Natural killer cell (primary cell): Measurements from ENCODE around the gene AKAP6. TPM values are rescaled to one million over a fixed set of nuclear protein-coding genes. Genes with fewer than 3 reads are reported as not detected.

ENCODE experiments used
- ATAC-seq, 3 donors: fragments of 150-1000 bp in 2 of 3; fragments of 200-7000 bp in 1 of 3; cut with Tn5 transposase; 1 replicate in 1 of 3; 2 replicates in 2 of 3; pipeline ENCODE4 v1.10.0; 2021; ENCODE audit warnings: mild to moderate bottlenecking in 2 of 3, moderate library complexity in 2 of 3
- DNase-seq, 2 donors: peaks; one replicate each; pipeline versions ENCODE4 v3.0.0 to v3.0.0-alpha.2; 2013 to 2021; ENCODE audit warnings: mixed read lengths in 1 of 2
- H3K27ac ChIP-seq: one replicate; pipeline ENCODE4 v1.5.1; 2013; ENCODE audit warnings: mild to moderate bottlenecking, low read length
- H3K27me3 ChIP-seq: one replicate; pipeline ENCODE4 v1.6.1; 2013; ENCODE audit warnings: low read length; ENCODE audit not compliant: control insufficient read depth, insufficient read depth
- H3K36me3 ChIP-seq: one replicate; pipeline ENCODE4 v1.6.1; 2013; ENCODE audit warnings: low read length; ENCODE audit not compliant: control insufficient read depth, insufficient read depth
- H3K4me1 ChIP-seq: one replicate; pipeline ENCODE4 v1.6.1; 2013; ENCODE audit warnings: low read length; ENCODE audit not compliant: control insufficient read depth, insufficient read depth
- H3K4me3 ChIP-seq: one replicate; pipeline ENCODE4 v1.5.1; 2013; ENCODE audit warnings: low read length
- H3K9me3 ChIP-seq: one replicate; pipeline ENCODE4 v1.6.1; 2013; ENCODE audit warnings: low read length; ENCODE audit not compliant: control insufficient read depth, insufficient read depth
- H3K27ac Mint-ChIP-seq, 2 donors: one replicate each; pipeline ENCODE4 v1.8.0; 2022; ENCODE audit warnings: mild to moderate bottlenecking in 2 of 2, mixed read lengths in 2 of 2, moderate library complexity in 1 of 2
- H3K27me3 Mint-ChIP-seq, 2 donors: one replicate each; pipeline ENCODE4 v1.8.0; 2022; ENCODE audit warnings: low read depth in 2 of 2, mixed read lengths in 2 of 2
- H3K36me3 Mint-ChIP-seq: one replicate; pipeline ENCODE4 v1.8.0; 2022; ENCODE audit warnings: mixed read lengths
- H3K4me1 Mint-ChIP-seq, 2 donors: one replicate each; pipeline ENCODE4 v1.8.0; 2022; ENCODE audit warnings: mixed read lengths in 2 of 2
- H3K4me3 Mint-ChIP-seq: one replicate; pipeline ENCODE4 v1.8.0; 2022; ENCODE audit warnings: mild to moderate bottlenecking, moderate library complexity, mixed read lengths
- H3K9me3 Mint-ChIP-seq, 2 donors: one replicate each; pipeline ENCODE4 v1.8.0; 2022; ENCODE audit warnings: mixed read lengths in 2 of 2
- WGBS: methylation state at CpG from one replicate; pipeline ENCODE4 v1.1.7; 2013; ENCODE audit warnings: missing lambda C conversion rate; ENCODE audit not compliant: insufficient coverage; 5-methylcytosine and 5-hydroxymethylcytosine counted together
- intact Hi-C: fragments of 100-400 bp; cut with micrococcal nuclease; formaldehyde crosslinking; loops from one replicate; pipeline ENCODE4 v1.14.2; 2022
- total RNA-seq, 4 donors: library from RNA; stranded (reverse); fragments of 120-200 nt in 1 of 4; gene quantifications; one replicate each; pipeline versions ENCODE4 v1.2.3 to v1.2.4, GENCODE V29; 2013 to 2022
- TF ChIP-seq, protein P1 (sequence below): fragments of 200-600 bp; IDR thresholded peaks from one replicate; pipeline ENCODE4 v1.8.0; 2022; ENCODE audit warnings: antibody characterized with exemption

The AKAP6 gene
- total RNA-seq, 3 donors from 2014 or later (not counting 1 experiment from before 2014, with no cell fraction given): 0.21 to 1.3 (median 0.80) TPM

DNA sequence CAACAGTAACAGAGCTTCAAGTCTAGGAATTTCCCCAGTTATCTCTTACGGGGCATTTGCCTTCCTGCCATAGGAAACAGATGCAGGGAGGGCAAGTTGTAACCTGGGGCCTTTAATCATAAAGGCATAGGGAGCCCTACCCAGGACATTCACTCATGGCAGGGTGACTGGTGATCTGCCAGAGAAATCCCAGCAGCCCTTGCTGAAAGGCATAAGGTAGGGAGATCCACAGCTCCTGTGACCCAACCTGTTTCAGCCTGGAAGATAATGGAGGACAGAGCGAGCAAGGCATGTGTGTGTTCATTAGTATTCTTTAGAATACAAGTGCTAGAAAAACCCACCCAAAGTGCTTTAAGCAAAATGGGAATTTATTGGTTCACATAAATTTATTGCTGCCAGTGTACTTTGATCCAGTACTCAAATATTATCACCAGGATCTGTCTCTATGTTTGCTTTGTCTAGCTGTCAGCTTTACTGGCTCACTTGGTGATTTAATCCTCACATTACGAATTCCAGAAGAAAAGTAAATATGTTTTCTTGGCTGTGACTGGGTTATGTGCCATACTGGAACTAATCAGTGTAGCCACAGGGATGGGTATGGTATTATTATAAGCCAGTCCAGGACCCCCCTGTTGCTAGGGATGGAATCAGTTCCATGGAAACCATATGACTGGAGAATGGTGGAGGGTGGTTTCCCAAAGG is 21.1 kb upstream of the AKAP6 start:
- ATAC-seq (no peak), DNase-seq (no peak)
- Mint-ChIP-seq H3K4me3 (no peak overlapping the region), H3K27ac (no peak overlapping the region), H3K27me3 (peaks cover 0 to 8% of the 10 kb centered on the region in 2 donors), H3K36me3 (no peaks in the 10 kb centered on the region), H3K4me1 (no peaks in the 10 kb centered on the region), H3K9me3 (no peaks in the 10 kb centered on the region)
- intact Hi-C loops: no loop called here
- H3K4me3 ChIP-seq: no peak overlapping the region
- no peaks in the 10 kb centered on the region for H3K36me3 ChIP-seq
- TF ChIP-seq, protein P1, sequence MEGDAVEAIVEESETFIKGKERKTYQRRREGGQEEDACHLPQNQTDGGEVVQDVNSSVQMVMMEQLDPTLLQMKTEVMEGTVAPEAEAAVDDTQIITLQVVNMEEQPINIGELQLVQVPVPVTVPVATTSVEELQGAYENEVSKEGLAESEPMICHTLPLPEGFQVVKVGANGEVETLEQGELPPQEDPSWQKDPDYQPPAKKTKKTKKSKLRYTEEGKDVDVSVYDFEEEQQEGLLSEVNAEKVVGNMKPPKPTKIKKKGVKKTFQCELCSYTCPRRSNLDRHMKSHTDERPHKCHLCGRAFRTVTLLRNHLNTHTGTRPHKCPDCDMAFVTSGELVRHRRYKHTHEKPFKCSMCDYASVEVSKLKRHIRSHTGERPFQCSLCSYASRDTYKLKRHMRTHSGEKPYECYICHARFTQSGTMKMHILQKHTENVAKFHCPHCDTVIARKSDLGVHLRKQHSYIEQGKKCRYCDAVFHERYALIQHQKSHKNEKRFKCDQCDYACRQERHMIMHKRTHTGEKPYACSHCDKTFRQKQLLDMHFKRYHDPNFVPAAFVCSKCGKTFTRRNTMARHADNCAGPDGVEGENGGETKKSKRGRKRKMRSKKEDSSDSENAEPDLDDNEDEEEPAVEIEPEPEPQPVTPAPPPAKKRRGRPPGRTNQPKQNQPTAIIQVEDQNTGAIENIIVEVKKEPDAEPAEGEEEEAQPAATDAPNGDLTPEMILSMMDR: no peak
- WGBS: 72% methylated on average over 3 of the region's 3 CpGs
- no peaks in the 10 kb centered on the region for H3K4me1 ChIP-seq
- H3K27me3 ChIP-seq: no peaks in the 10 kb centered on the region
- no peak overlapping the region for H3K27ac ChIP-seq
- H3K9me3 ChIP-seq: no peaks in the 10 kb centered on the region

DNA sequence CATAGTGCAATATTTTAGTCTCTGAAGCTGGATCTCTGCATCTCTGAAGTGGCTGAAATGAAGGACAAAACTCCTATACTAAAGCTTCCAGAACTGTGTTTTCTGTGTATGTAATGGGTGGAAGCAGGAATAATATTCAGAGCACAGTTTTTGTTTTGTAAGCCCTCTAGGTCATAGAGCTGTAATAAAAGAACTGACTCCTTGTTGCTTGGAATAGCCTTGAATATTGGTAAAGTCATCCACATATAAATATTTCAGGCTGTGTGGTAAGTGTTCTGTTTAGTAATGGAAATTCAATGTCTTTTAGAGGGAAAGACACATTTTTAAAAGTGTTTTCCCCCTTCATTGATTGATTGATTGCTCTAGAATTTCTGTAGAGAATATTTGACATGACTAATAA is 18.2 kb upstream of the AKAP6 start:
- H3K27me3 ChIP-seq: no peaks in the 10 kb centered on the region
- H3K36me3 Mint-ChIP-seq: no peaks in the 10 kb centered on the region
- H3K4me1 Mint-ChIP-seq: no peaks in the 10 kb centered on the region
- H3K9me3 Mint-ChIP-seq: no peaks in the 10 kb centered on the region
- TF ChIP-seq, protein P1: no peak
- DNase-seq (no peak), ATAC-seq (no peak)
- H3K27ac Mint-ChIP-seq: no peak overlapping the region
- peaks cover 0 to 4% of the 10 kb centered on the region in 2 donors for H3K27me3 Mint-ChIP-seq
- no peaks in the 10 kb centered on the region for H3K9me3 ChIP-seq
- no peaks in the 10 kb centered on the region for H3K4me1 ChIP-seq
- H3K4me3 Mint-ChIP-seq: no peak overlapping the region
- H3K4me3 ChIP-seq: no peak overlapping the region
- no peaks in the 10 kb centered on the region for H3K36me3 ChIP-seq
- intact Hi-C loops: no loop called here
- H3K27ac ChIP-seq: no peak overlapping the region

DNA sequence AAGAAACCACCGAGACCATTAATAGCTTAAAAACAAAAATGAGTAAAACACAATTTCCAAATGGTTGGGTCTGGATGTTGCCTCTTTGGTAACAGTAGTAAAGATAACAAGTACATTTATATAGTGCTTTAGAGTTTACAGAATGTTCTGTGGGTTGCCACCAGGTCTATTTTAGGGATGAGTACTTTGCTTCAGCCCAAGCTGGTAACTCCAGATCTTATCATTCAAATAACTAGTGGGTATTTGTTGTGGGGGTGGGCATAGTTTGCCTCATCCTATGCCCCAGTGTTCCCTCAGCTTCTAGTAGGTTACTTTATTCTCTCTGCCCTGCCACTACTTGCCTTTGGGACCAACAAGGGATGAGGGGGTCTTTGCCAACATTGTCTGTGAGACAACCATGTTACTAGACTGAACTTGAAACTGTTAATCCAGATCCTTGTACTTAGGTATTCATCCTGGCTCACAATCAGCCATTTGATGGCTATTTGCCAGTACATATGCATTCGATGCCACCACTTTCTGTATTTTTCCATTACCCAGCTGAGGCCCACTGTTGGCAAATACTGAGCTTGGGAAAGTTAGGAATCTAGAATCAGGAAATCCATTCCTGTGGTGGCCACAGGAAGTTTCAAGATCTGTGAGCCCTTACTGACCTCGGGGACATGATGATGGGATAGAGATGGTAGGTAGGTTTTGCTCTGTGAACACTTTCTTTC is 17.6 kb upstream of the AKAP6 start:
- no peaks in the 10 kb centered on the region for H3K9me3 Mint-ChIP-seq
- WGBS: 80% methylated on average over 2 of the region's 3 CpGs
- H3K4me3 ChIP-seq: no peak overlapping the region

More for the DNA sequence above, 17.6 kb upstream of the AKAP6 start:
- Histone ChIP-seq H3K9me3 (no peaks in the 10 kb centered on the region), H3K27ac (no peak overlapping the region), H3K36me3 (no peaks in the 10 kb centered on the region), H3K4me1 (no peaks in the 10 kb centered on the region), H3K27me3 (no peaks in the 10 kb centered on the region)
- no peak overlapping the region for H3K4me3 Mint-ChIP-seq
- TF ChIP-seq, protein P1: no peak
- no peaks in the 10 kb centered on the region for H3K4me1 Mint-ChIP-seq
- no peak overlapping the region for H3K27ac Mint-ChIP-seq
- ATAC-seq (no peak), DNase-seq (no peak)
- peaks cover 0 to 4% of the 10 kb centered on the region in 2 donors for H3K27me3 Mint-ChIP-seq
- no peaks in the 10 kb centered on the region for H3K36me3 Mint-ChIP-seq
- intact Hi-C loops: no loop called here
